Activated CD8-positive, alpha-beta memory T cell treated with anti-CD3 and anti-CD28 coated beads, Interleukin-2, amount 50 U/mL, for 1 hour (primary cell): ENCODE results near the gene OPALIN.

Source experiments
- DNase-seq: peaks from one replicate; pipeline ENCODE4 v3.0.0-alpha.2; 2020; ENCODE audit errors: extremely low read depth

The OPALIN gene

GRCh38 chr10:96358851-96359540 lies at the start of gene OPALIN:
Gene OPALIN, minus strand, starts transcription at chr10:96359002. Its CDS starts 106 bp downstream, at chr10:96358896.
- DNase-seq, result no peak

GRCh38 chr10:96408201-96408600 lies 49.4 kb upstream of the OPALIN start:
- no peak for DNase-seq

GRCh38 chr10:96407560-96408069 lies 48.8 kb upstream of the OPALIN start:
- no peak for DNase-seq

- no peak for DNase-seq
Observed at GRCh38 chr10:96406091-96406490, 47.3 kb upstream of the OPALIN start.

GRCh38 chr10:96402417-96403305 lies 43.9 kb upstream of the OPALIN start:
- DNase-seq, result no peak

- DNase-seq, result no peak
Observed at GRCh38 chr10:96401036-96401435, 42.2 kb upstream of the OPALIN start.

GRCh38 chr10:96400465-96400864 lies 41.7 kb upstream of the OPALIN start:
- no peak for DNase-seq

GRCh38 chr10:96397902-96398301 lies 39.1 kb upstream of the OPALIN start:
- DNase-seq, result no peak

- DNase-seq, result no peak
Observed at GRCh38 chr10:96395931-96396877, 37.4 kb upstream of the OPALIN start.

GRCh38 chr10:96390460-96390864 lies 31.7 kb upstream of the OPALIN start:
- no peak for DNase-seq

- no peak for DNase-seq
Observed at GRCh38 chr10:96389785-96390184, 31.0 kb upstream of the OPALIN start.

- no peak for DNase-seq
Observed at GRCh38 chr10:96387601-96388000, 28.8 kb upstream of the OPALIN start.

- no peak for DNase-seq
Observed at GRCh38 chr10:96387161-96387560, 28.4 kb upstream of the OPALIN start.

- no peak for DNase-seq
Observed at GRCh38 chr10:96384506-96384905, 25.7 kb upstream of the OPALIN start.

GRCh38 chr10:96380821-96381220 lies 22.0 kb upstream of the OPALIN start:
- no peak for DNase-seq

- DNase-seq, result no peak
Observed at GRCh38 chr10:96379758-96380157, 21.0 kb upstream of the OPALIN start.

GRCh38 chr10:96378741-96379140 lies 19.9 kb upstream of the OPALIN start:
- DNase-seq, result no peak

GRCh38 chr10:96377816-96378294 lies 19.1 kb upstream of the OPALIN start:
- no peak for DNase-seq

GRCh38 chr10:96376483-96376882 lies 17.7 kb upstream of the OPALIN start:
- DNase-seq, result no peak

- peak; percentile 13 for DNase-seq
Observed at GRCh38 chr10:96374985-96375830, 16.4 kb upstream of the OPALIN start.

- no peak for DNase-seq
Observed at GRCh38 chr10:96374639-96374984, 15.8 kb upstream of the OPALIN start.
